Measurements from ENCODE around the gene LMOD3. TPM values are rescaled to one million over a fixed set of nuclear protein-coding genes. Genes with fewer than 3 reads are reported as not detected.

LMOD3 gene
- total and polyA plus RNA-seq, 2 of the 8 experiments (the other 6 are each of a cell fraction or from before 2014, with no cell fraction given) = not detected

GRCh38 chr3:69058180-69058946 is 64.0 kb downstream of the LMOD3 start (continued):
- TF ChIP-seq POLR2AphosphoS5 (IDR thresholded peaks at IDR 0.05; ENCODE audit: low read depth, low read length) = no peak
- TF ChIP-seq NANOG (IDR thresholded peaks at IDR 0.05; ENCODE audit: insufficient read depth, low read depth, low read length, poor library complexity, severe bottlenecking) = no peak

Other genes with a start within 250 kb of the LMOD3 start
- 9.5 and 11.8 TPM in 2 replicates for gene TAFA4, start 190.0 kb downstream of the LMOD3 start, total RNA-seq (2021; fragmentation: NEBNext Ultra II Directional; extraction: Animal tissue kit (Norgen Biotek cat#: 25700))
- gene TAFA4, start 190.0 kb downstream of the LMOD3 start, polyA plus RNA-seq (2011; rRNA removed) = 2.7 and 4.8 TPM in 2 replicates
- gene EOGT, start 108.9 kb downstream of the LMOD3 start, total RNA-seq (2021; fragmentation: NEBNext Ultra II Directional; extraction: Animal tissue kit (Norgen Biotek cat#: 25700)) = 20.7 and 20.8 TPM in 2 replicates
- gene EOGT, start 108.9 kb downstream of the LMOD3 start, polyA plus RNA-seq (2011; rRNA removed) = 5.8 and 6.7 TPM in 2 replicates
- gene TMF1, start 70.3 kb downstream of the LMOD3 start, total RNA-seq (2021; fragmentation: NEBNext Ultra II Directional; extraction: Animal tissue kit (Norgen Biotek cat#: 25700)) = 17.8 and 18.3 TPM in 2 replicates
- gene TMF1, start 70.3 kb downstream of the LMOD3 start, polyA plus RNA-seq (2011; rRNA removed) = 1.4 TPM in 2 replicates
- gene UBA3, start 42.2 kb downstream of the LMOD3 start, total RNA-seq (2021; fragmentation: NEBNext Ultra II Directional; extraction: Animal tissue kit (Norgen Biotek cat#: 25700)) = 76.0 and 97.8 TPM in 2 replicates
- 23.3 and 40.8 TPM in 2 replicates for gene UBA3, start 42.2 kb downstream of the LMOD3 start, polyA plus RNA-seq (2011; rRNA removed)
- gene ARL6IP5, start 37.7 kb downstream of the LMOD3 start, total RNA-seq (2021; fragmentation: NEBNext Ultra II Directional; extraction: Animal tissue kit (Norgen Biotek cat#: 25700)) = 30.1 and 31.0 TPM in 2 replicates
- 24.9 and 32.0 TPM in 2 replicates for gene ARL6IP5, start 37.7 kb downstream of the LMOD3 start, polyA plus RNA-seq (2011; rRNA removed)

All from H1 (cell line).